ENCODE measurements around the gene ANKIB1.

DNA sequence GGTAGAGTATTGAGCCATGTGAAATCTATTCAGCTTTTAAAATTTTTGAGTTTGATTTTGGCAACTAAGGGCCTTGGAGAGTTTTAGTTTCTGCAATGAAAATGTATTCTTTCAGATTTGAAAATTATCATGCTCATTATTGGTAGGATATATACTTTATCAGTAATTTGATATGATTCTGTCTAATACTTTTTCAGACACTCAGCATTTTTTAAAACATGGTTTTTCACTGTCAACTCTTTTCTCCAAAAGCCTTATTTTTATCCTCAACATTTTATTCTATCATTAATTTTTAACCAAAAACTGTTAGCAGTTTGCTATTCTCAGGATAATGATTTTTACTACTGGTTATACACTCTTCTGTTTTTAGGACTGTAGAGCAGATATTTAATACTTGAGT is 4.8 kb downstream of the ANKIB1 start:
- TF ChIP-seq GATA2 (IDR thresholded peaks at IDR 0.05; ENCODE audit: low read depth, low read length), result no peak
- TF ChIP-seq GATA3 (IDR thresholded peaks at IDR 0.05; ENCODE audit: low read depth, low read length), result no peak

Measured in SH-SY5Y (cell line).